Measurements from ENCODE around the gene STAT1.
"Not testable (repeated sequence)": the region's sequence is repeated elsewhere in the genome, so short reads cannot be mapped to it uniquely, and the experiment has no call there.

The STAT1 gene

DNA sequence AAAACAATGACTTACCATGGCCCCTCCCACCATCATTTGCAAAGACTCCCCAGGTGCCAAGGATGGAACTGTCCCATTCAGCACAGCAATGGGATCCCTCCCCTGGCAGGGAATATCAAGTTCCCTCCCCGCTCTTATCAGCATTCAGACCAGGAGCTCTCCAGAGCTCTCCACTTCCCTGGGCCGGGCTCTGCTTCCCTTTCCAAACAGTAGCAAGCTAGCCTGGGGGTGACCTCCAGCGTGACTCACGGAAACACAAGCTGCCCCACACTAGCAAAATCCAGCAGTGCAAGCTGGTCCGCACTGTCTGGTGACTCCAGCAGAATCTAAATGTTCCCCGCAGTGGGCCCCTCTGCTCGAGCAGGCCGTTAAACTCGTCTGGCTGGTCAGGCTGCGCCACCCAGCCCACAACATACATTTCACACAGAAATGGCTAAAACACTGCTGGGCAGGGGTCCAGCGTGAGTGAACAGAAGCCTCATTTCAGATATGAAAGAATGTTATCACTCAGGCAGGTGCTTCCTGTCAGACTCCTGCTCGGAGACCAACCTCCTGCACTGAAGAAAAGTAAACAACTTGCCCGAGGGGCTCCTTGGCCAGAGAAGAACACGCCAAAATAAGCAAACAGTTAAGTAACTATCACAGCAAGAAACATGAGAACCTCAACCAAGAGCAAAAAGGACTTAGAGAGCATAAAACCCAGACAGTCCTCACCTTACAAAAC, 33.9 kb downstream of the STAT1 start:
- DNase-seq: no peak

DNA sequence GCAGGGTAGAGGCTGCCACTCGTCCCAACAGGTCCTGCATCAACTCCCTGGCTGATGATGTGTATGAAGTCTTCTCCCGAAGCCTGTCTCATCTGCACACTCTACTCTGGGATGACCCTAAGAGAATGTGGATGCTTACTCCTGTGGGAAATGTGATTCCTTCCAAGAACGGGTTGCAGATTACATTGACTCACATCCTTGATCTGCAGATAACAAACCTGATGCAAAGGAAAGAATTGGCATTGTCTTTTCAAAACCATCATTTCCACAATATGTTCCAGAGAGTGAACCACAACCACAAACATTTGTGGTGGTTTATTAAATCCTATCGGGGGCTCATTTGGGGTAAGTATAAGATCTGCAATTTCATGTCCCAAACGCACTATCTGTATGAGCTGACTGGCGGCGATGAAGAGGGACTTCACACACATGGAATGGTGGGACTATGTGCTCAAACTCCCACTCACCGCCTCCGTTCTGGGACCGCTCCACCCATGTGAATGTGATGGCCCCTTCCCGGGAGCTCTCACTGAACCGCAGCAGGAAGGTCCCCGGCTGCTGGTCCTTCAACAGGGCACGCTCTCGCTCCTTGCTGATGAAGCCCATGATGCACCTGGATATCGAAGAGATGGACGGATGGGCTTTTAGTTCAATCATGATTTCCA, 35.5 kb downstream of the STAT1 start:
- DNase-seq: no peak

DNA sequence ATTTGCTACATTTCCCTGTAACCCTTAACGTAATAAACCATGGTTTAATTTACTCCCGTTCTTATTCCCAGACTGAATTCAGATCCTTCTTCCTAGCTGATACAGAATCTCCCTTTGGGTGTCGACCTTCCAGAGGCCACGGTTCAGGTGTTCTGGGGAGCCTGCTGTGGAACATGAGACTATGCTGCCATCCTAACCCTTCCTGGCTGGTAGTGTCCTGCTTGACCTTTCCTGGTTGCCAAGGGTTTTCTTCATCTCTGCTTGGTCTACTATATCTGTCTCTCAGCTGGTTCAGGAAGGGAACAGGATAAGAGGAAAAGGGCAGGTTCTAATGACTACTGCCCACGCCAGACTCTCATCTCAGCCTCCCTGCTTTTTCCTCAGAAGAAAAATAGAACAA, 36.5 kb downstream of the STAT1 start:
- no peak for DNase-seq

DNA sequence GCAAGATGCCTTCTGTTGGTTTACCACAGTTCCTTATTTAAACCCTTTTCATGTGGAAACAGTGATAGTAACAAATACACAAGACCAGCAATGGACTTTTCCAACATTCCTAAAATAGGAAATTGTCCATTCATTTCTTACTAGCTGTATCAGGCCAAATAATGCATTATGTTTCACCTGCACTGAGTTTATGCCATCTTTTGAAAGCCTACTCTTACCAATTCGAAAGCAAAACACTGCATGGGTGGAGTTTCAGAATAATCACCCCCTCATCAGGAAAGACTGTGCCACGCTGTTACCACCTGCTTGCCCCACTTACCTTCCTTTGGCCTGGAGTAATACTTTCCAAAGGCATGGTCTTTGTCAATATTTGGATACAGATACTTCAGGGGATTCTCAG, 37.5 kb downstream of the STAT1 start:
- DNase-seq: no peak

DNA sequence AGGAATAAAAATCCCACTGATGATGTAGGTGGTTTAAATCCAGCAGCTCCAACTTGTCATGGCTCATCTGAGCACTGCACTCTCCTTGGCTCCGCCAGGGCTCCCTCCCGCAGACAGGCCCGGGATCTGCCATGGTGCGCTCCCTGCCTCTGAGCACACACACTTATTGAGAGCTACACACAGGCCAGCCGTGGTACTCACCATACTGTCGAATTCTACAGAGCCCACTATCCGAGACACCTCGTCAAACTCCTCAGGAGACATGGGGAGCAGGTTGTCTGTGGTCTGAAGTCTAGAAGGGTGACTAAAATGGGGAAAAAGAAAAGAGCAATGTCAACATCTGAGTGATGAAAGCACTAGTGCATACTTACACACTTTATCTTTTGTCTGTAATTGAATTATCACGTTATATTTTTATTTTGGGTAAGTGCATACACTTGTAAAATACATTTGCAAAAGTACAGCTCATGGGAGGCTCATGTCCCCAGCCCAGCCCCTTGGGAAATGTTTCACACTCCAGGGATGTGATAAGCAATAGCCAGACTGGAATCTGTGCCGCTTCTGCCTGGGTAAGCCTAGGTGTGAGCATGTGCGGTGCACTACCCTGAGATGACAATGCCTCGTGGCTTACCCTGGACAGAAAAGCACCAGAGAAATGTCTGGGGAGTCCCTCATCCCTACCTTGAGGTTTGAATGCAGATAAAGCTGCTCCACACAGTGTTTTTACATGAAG, 39.2 kb downstream of the STAT1 start:
- DNase-seq: no peak

DNA sequence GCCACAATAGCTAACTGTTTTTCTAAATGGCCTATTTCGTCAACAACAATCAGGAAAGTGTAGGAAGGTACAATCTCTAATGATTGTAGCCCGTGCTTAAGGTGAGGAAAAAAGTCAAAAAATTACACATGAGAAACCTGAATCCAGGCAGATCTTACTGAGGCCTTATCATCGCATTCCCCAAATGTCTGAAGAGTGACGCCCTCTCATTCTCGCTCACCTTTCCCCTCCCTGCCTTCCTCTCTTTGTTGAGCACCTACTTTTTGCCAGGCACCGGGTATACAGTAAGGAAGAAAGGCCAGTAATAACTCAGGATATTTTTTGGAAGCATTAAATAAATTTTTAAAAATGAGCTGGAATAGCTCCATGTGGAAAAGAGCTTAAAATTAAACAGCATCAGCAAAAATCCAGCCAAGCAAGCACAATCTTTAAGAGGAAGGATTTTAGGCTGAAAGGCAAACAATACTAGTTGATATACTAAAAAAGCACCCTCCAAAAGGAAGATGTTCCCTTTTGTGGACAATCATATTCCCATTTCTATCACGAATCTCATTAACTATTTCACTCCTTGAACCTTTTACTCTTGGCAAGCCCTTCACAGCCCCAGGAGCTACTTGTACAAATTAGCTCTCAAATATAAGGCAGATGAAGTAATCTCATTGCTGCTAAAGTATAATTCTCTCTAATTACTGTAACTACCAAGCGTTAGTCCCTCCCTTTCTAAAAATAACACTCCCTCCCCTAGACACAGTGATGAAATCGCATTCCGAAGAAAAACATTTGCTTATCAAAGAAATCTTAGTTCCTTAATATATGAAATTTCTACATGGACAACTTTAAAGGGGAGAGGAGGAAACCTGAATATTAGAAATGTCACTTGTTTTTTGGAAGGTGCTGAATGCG, 40.0 kb downstream of the STAT1 start:
- DNase-seq: no peak

DNA sequence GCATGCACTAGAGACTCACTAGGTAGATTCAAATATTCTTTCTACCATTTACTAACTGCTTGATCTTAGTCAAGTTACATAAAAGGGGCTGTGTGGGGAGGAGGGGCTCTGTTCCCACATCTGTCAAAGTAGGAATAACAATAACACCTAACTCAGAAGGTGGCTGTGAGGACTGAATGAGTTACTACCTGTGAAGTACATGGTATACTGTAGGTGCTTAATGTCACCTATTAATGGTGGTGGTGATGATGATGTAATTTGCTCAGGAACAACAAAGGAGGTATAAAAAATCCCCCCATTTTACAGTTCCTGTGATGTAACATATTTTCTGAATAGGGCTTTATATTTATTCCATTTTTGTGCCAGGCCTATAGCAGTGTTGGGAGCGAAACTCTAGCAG, 40.7 kb downstream of the STAT1 start:
- DNase-seq: no peak

DNA sequence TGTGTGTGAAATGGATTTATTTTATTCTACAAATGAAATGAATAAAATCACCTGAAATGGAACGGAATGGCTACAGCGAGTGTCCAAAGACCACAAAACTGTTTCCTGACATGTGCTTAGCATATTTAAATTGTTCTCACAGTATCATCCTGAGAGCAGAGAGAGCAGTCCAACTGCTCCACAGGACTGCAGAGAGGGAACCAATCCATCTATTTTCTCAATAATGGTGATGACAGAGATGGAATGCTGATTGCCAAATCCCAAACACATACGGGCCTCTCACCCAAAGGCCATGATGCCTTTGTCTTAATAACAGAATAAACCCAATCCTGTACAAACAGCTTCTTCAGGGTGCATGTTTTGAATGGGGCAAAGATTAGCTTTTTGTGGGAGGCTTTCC, 41.1 kb downstream of the STAT1 start:
- no peak for DNase-seq

DNA sequence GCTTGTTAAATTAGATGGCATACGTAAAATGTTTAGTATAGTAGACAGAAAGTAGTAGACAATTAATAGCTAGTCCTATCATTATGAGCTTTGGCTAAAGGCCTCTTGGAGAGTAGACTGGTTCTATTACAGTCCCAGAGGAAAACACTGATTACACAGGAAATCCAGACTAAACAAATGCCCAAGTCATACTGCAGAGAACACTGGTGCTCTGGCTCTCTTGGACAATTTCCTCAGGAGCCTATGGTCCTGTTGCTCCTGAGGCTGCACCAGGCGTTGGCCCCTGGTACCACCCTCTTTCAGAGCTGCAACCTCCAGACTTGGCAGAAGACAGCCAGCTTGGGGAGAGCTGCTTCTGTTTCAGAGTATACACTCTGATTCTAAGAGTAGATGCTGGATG, 41.8 kb downstream of the STAT1 start:
- DNase-seq: no peak

DNA sequence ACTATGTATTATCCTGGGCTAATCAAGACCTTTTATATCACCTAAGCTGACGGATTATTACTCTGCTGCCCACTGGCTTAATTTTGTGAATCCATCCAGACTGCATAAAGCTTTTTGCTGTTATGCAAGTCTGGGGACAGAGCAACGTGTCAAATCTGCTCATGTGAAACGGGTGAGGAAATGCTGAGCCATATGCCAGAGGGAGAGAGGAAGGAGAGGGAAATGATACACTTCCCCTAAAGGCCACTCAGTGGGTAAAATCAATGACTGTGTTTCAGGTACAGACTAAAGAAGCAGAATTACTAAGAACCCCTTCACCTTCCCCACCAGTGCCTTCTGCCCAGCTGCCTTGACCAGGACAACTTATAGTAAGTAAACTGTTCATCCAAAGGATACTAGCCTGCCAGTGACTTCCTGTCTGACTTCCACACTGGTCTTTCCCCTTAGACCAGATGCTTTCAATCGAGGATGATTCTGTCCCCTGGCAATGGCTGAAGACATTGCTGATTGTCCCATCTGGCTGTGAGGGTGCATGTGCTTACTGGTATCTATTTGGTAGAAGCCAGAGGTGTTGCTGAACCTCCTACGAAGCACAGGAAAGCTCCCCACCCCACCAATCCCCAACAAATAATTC, 43.0 kb downstream of the STAT1 start:
- DNase-seq: no peak

DNA sequence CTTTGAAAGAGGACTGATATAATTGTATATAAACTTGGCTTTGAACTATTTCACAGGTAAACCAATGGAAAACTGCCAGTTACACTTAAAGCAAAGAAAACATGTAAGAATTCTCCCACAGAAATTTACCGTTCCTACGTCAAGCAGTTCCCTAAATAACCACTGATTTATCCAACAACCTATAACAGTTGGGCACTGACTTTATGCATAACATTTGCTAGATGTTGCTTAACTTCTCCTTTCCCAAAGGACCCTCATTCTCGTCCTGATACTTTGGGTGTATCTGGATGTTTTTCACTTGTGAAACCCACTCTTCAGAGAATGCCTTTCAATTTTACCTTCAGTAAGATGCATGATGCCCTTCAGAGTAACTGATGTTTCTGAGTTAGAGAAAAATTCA, 43.8 kb downstream of the STAT1 start:
- no peak for DNase-seq

DNA sequence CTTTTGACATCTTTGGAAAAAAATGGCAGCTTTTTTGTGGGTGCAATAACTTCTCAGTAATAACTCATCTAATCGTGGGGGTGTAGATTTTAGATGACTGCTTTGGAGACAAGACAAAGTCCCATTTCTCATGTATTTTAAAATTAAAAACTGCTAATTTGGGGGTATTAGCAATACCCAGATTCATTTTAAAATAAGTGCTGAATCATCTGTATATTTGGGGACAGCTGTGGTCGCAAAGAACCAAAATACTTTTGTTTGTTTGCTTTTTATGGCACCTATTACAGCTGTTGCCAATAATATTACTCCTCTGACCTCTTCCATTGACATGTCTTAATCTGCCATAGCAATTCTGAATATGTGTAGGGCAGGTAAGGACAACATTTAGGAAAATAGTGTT, 45.4 kb downstream of the STAT1 start:
- DNase-seq: no peak

DNA sequence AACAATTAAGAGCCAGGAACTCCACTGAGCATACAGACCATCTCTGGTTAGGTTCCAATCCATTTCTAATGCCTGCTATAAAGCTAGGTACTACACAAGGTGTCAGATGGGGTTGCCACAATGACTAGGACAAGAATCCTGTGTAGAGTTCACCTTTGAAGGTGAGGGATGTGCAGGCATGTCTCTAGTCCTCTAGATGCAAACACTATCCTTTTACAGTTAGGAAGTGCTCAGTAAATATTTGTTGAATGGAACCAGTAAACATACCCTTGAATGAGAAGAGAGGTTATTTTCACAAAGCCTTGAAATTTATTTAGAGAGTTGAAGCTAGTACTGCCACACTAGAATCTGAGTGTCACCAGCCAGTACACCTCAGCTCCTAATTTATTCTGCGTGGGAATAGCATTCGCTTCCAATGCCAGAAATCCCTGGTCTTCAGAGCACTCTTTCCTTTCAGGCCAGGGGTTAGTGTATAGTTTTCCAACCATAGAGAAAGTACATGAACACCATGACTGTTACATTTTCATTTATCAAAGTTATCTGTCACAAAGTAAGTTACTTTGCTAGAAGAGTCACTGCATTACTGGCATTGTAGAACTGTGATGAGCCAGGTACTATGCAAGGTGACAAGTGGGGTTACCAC, 48.3 kb downstream of the STAT1 start:
- no peak for DNase-seq

DNA sequence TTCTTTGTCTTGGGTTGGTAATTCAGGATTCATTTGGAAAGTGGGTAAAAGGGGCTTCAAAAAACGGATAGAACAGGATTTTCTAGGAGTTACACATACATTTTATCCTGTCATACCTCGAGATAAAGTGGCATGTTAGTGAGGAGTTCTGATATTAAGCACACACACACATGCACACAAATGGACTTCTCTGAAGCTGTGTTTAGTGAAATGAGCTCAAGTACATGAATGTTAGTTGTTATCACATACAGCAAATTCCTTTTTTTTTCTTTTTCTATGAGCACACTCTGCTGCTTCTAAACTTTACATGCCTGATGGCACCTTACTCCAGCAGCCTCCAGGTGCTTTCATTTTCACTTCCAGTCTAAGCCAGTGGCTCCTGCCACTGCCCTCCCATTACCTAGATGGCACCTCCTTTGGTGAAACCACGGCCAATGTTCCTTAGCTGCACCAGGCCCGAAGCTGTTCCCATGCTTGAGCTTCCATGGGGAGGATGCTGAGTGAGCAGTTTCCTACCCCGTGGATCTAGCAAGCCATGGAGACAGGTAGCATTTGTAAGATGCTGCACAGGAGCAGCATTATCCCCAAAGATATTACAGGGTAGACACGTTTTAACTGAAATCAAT, 49.7 kb downstream of the STAT1 start:
- DNase-seq: no peak

DNA sequence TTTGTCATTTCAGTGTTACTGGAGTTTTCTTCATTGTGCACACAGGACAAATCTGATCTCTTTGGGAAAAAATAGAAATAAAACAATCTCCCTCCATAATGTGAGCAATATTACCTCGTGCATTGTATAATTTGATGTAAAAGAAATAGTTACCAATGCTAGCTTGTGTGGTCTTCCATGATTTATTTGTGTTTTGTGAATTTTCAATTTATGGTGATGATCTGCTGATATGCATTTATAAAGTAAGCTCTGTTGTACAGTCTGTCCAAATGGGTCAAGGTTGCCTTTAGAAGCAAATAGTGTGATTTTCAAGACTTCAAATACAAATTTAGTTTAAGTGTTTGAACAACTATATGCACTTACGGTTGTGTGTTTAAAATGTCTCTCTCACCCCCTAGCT, 50.9 kb downstream of the STAT1 start:
- no peak for DNase-seq

DNA sequence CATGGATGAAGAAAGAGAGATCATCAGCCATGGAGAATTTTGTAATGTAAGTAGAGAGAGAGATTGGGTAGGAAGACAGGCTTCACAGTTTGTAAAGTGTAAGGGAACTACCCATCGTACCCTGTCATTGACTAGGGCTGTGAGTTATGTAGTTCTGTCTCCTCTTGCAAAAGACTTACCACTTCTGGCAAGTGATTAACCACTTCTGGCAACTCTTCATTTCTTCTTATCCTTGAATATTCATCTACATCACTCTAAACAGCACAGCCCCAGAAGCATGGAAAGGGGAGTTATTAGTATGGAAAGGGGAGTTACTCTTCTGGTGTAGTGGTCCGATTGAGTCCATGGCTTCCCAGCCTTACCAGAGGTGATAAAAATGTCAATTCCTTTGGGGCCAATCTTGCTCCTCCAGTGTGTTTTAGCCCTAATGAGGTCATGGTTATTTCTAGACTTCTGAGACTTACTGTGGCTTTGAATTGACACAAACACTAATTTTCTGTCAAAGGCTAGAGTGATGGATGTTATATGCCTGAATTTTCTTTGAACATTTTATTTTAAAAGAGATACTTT, 52.0 kb downstream of the STAT1 start:
- no peak for DNase-seq

DNA sequence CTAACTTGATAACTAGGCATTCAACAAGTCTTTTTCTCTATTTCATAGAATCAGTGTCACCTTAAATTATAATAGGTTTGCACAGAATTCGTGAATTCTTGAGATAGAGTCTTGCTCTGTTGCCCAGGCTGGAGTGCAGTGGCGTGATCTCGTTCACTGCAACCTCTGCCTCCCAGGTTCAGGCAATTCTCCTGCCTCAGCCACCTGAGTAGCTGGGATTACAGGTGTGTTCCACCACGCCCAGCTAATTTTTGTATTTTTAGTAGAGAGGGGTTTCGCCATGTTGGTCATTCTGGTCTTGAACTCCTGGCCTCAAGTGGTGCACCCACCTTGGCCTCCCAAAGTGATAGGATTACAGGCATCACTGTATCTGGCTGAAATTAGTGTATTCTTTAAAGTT, 52.9 kb downstream of the STAT1 start:
- not testable (repeated sequence) for DNase-seq

DNA sequence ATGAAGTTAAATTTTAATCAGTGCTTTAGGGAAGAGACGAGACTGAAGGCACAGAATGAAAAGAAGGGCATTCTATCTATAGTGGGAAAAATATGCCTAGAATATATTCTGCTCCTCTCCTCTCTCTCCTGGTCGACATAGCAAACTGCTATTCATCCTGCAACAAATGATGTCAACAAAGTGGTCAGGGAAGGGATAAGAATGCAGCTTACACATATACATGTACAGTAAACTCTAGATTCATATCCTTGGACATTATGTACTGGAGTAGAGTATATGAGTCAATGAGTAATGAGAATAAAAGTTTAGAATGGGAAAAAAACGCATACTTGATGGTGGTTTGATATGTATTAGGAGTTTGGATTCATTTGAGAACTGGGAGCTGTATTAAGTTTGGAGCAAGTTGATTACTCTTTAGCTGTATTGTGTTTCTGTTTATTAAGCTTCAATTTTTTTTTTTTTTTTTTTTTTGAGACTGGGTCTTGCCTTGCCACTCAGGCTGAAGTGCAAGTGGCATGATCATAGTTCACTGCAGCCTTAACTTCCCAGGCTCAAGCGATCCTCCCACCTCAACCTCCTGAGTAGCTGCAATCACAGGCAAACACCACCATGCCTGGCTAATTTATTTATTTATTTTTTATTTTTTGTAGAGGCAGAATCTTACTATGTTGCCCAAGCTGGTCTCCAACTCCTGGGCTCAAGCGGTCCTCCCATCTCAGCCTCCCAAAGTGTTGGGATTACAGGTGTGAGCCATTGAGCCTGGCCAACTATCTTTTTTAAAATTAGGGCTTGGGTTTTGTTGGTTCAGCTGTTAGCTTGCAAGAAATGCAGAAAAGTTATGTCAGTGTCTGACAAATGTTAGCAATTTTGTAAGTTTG, 53.8 kb downstream of the STAT1 start:
- DNase-seq: no peak

DNA sequence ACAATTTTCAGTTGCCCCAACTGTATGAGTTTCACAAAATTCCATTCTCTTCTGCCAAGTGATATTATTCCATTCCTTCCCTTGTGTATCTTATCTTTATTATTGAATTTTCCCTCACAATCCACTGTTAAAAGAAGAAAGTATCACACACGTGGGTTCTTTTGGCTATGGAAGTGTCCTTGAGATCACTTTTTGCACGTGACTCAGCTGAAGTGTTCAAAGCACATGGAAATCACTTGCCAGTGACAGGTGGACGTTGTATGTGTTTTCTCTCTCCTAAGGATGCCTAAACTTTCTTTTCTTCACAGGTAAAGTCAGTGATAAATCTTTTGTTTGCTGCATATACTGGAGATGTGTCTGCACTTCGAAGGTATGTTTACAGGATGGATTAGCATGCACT, 60.7 kb downstream of the STAT1 start:
- DNase-seq: no peak

DNA sequence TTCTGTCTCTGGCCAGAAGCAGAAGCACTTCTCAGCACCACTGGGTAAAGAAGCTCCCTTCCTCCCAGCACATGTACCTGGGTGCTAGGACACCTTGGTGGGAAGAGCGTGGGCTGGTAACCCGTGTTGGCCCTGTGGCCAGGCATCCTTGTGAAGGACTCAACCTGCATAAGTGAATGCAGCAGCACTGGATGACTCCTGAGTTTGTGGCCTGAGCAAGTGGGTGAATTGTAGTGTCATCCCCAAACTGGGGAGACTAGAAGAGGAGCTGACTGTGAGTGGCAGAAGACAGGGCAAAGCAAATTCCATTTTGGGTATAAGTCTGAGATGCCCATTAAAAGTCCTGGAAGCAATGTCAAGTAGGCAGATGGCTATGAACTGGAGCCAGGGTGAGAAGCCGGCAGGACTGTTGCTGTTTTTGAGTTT, 63.4 kb downstream of the STAT1 start:
- no peak for DNase-seq
